NCI-H128 (cell line): ENCODE data around the gene MAGEA12.
"Not testable (repeated sequence)": the region's sequence is repeated elsewhere in the genome, so short reads cannot be mapped to it uniquely, and the experiment has no call there.

Experiments used
- DNase-seq: peaks from one replicate; lab custom pipeline; 2025; ENCODE audit not compliant: unreplicated experiment; lab: John Stamatoyannopoulos, UW

The MAGEA12 gene

GRCh38 chrX:152733261-152733975, at the start of gene MAGEA12, which contains the start of gene CSAG1:
Gene MAGEA12, plus strand, starts transcription at chrX:152733757. Its CDS starts 2,405 bp downstream, at chrX:152736162.
Gene CSAG1, minus strand, starts transcription at chrX:152733721. Its CDS starts 1,261 bp downstream, at chrX:152732460.
- DNase-seq, result no peak

GRCh38 chrX:152697952-152698931, 35.3 kb upstream of the MAGEA12 start, which contains the start of gene MAGEA3:
Gene MAGEA3, plus strand, starts transcription at chrX:152698794. Its CDS starts 2,039 bp downstream, at chrX:152700833.
- DNase-seq, result not testable (repeated sequence)

- not testable (repeated sequence) for DNase-seq
Measured at GRCh38 chrX:152700390-152700789, 33.2 kb upstream of the MAGEA12 start.

- not testable (repeated sequence) for DNase-seq
Measured at GRCh38 chrX:152706500-152706899, 27.1 kb upstream of the MAGEA12 start.

- not testable (repeated sequence) for DNase-seq
Measured at GRCh38 chrX:152709173-152709572, 24.4 kb upstream of the MAGEA12 start, which contains the start of gene CSAG2. Gene CSAG2, minus strand, starts transcription at chrX:152709273. Its CDS starts 161 bp downstream, at chrX:152709112.

- DNase-seq, result not testable (repeated sequence)
Measured at GRCh38 chrX:152713195-152713594, 20.4 kb upstream of the MAGEA12 start.

- DNase-seq, result not testable (repeated sequence)
Measured at GRCh38 chrX:152713815-152714787, 19.5 kb upstream of the MAGEA12 start, which contains the start of gene MAGEA2B. Gene MAGEA2B, plus strand, starts transcription at chrX:152714628. Its CDS starts 2,479 bp downstream, at chrX:152717107.

GRCh38 chrX:152725409-152725808, 8.1 kb upstream of the MAGEA12 start:
- DNase-seq, result no peak

GRCh38 chrX:152734143-152734858, 744 bp downstream of the MAGEA12 start:
- DNase-seq, result not testable (repeated sequence)

GRCh38 chrX:152735101-152735500, 1.5 kb downstream of the MAGEA12 start:
- DNase-seq, result no peak

GRCh38 chrX:152735860-152736511, 2.4 kb downstream of the MAGEA12 start:
- no peak for DNase-seq

GRCh38 chrX:152736528-152736927, 3.0 kb downstream of the MAGEA12 start:
- not testable (repeated sequence) for DNase-seq

- no peak for DNase-seq
Measured at GRCh38 chrX:152738560-152738959, 5.0 kb downstream of the MAGEA12 start.

GRCh38 chrX:152753686-152754650, 20.4 kb downstream of the MAGEA12 start, which contains the start of gene MAGEA2:
Gene MAGEA2, minus strand, starts transcription at chrX:152753842. Its CDS starts 2,479 bp downstream, at chrX:152751363.
- not testable (repeated sequence) for DNase-seq

- DNase-seq, result not testable (repeated sequence)
Measured at GRCh38 chrX:152754871-152755270, 21.3 kb downstream of the MAGEA12 start.

- not testable (repeated sequence) for DNase-seq
Measured at GRCh38 chrX:152758918-152759317, 25.4 kb downstream of the MAGEA12 start, which contains the start of gene CSAG3. Gene CSAG3, plus strand, starts transcription at chrX:152759218.

GRCh38 chrX:152759544-152759943, 26.0 kb downstream of the MAGEA12 start:
- DNase-seq, result not testable (repeated sequence)
